Upper lobe of left lung (tissue), 6 donors: ENCODE results near the gene SIDT2. TPM values are rescaled to one million over a fixed set of nuclear protein-coding genes. Genes with fewer than 3 reads are reported as not detected.
A peak's percentile ranks its signal among the peaks of the same experiment; 100 is the strongest.

Source experiments
- ATAC-seq, 2 donors: fragments of 200-7000 bp; cut with Tn5 transposase; one replicate each; pipeline ENCODE4 v1.9.1; 2022; ENCODE audit warnings: mild to moderate bottlenecking in 2 of 2, moderate library complexity in 2 of 2; ENCODE audit not compliant: low FRiP score in 2 of 2
- DNase-seq, 2 donors: peaks; one replicate each; pipeline ENCODE4 v3.0.0-alpha.2; 2019 to 2020
- H3K27ac ChIP-seq, 4 donors: fragments of 200-600 bp; sonication (generic); one replicate each; pipeline ENCODE4 v1.5.1; 2016 to 2019
- H3K27me3 ChIP-seq, 4 donors: fragments of 200-600 bp; sonication (generic); one replicate each; pipeline ENCODE4 v1.5.1; 2017 to 2019
- H3K36me3 ChIP-seq, 4 donors: fragments of 200-600 bp; sonication (generic); one replicate each; pipeline ENCODE4 v1.5.1; 2016 to 2019
- H3K4me1 ChIP-seq, 4 donors: fragments of 200-600 bp; sonication (generic); one replicate each; pipeline ENCODE4 v1.5.1; 2018 to 2019
- H3K4me3 ChIP-seq, 4 donors: fragments of 200-600 bp; sonication (generic); one replicate each; pipeline ENCODE4 v1.5.1; 2017 to 2019; ENCODE audit warnings: mild to moderate bottlenecking in 2 of 4, moderate library complexity in 1 of 4
- H3K9me3 ChIP-seq, 4 donors: fragments of 200-600 bp; sonication (generic); one replicate each; pipeline ENCODE4 v1.5.1; 2018 to 2019
- CTCF ChIP-seq, 6 experiments: fragments of 450-650 bp in 4 of 6; fragments of 200-600 bp in 2 of 6; sonication (generic) in 2 of 6; IDR thresholded peaks; one replicate each; pipeline ENCODE4 v1.5.1; 2016 to 2019; ENCODE audit warnings: antibody characterized with exemption in 6 of 6
- EP300 ChIP-seq, 4 donors: sonication (generic); formaldehyde crosslinking; IDR thresholded peaks; one replicate each; pipeline ENCODE4 v1.5.1; 2017; ENCODE audit warnings: antibody characterized with exemption in 4 of 4, control low read depth in 2 of 4
- POLR2A ChIP-seq, 4 donors: fragments of 450-650 bp; IDR thresholded peaks; one replicate each; pipeline ENCODE4 v1.5.1; 2016 to 2017; ENCODE audit warnings: antibody characterized with exemption in 4 of 4, mild to moderate bottlenecking in 2 of 4
- POLR2AphosphoS5 ChIP-seq, 2 donors: sonication (generic); formaldehyde crosslinking; IDR thresholded peaks; one replicate each; pipeline ENCODE4 v1.5.1; 2017; ENCODE audit warnings: antibody characterized with exemption in 2 of 2
- WGBS, 2 donors: methylation state at CpG; one replicate each; pipeline ENCODE4 v1.1.5; 2017 to 2018; 5-methylcytosine and 5-hydroxymethylcytosine counted together
- total RNA-seq, 6 donors: library from RNA; depleted of rRNA in 4 of 6; stranded (reverse); fragments of >200 nt in 4 of 6; gene quantifications; one replicate each; pipeline versions ENCODE4 v1.1.0 to v1.2.1, GENCODE V29; 2016 to 2021
- donor health status: DM: no; HTN: no; CAD: no; lungs with moderate emphysema.
- donor health status: DM: no; HTN: yes; CAD: no; lungs with severe emphysema.

Gene SIDT2
- total RNA-seq, 6 donors from 2014 or later: 62.8 to 287 (median 153) TPM

GRCh38 chr11:117143390-117143789 lies 35.2 kb upstream of the SIDT2 start:
- ATAC-seq (peak; percentile 65 to 87), DNase-seq (peak in 1 of 2 donors; percentile 65)
- Histone ChIP-seq H3K36me3 (peaks cover 0 to 18% (median 8%) of the 10 kb centered on the region in 4 donors), H3K27me3 (no peaks in the 10 kb centered on the region), H3K4me3 (peak overlapping the region; percentile 66 to 93 (median 82)), H3K9me3 (no peaks in the 10 kb centered on the region), H3K4me1 (peaks cover 25 to 41% (median 27%) of the 10 kb centered on the region in 4 donors), H3K27ac (peak overlapping the region; percentile 86 to 95 (median 92))
- 7 to 15% methylated on average over 5 of the region's 5 CpGs for WGBS, 2 donors
- TF ChIP-seq CTCF (IDR thresholded peaks at IDR 0.05) (no peak), EP300 (IDR thresholded peaks at IDR 0.05) (no peak), POLR2A (IDR thresholded peaks at IDR 0.05) (no peak), POLR2AphosphoS5 (IDR thresholded peaks at IDR 0.05) (no peak)

GRCh38 chr11:117143871-117144476 lies 34.6 kb upstream of the SIDT2 start, which contains the start of gene PAFAH1B2:
PAFAH1B2 (plus strand) TSS chr11:117144287; CDS start chr11:117152448, 8,161 bp downstream.
- TF ChIP-seq EP300 (IDR thresholded peaks at IDR 0.05) (no peak), POLR2AphosphoS5 (IDR thresholded peaks at IDR 0.05) (peak; percentile 85 to 92), CTCF (IDR thresholded peaks at IDR 0.05) (no peak), POLR2A (IDR thresholded peaks at IDR 0.05) (peak in 2 of 4 donors; percentile 74 to 94)
- 0 to 1% methylated on average over 19 to 48 of the region's 48 CpGs for WGBS, 2 donors
- ATAC-seq (peak; percentile 99), DNase-seq (peak; percentile 95 to 96)
- Histone ChIP-seq H3K4me1 (peaks cover 25 to 44% (median 27%) of the 10 kb centered on the region in 4 donors), H3K9me3 (no peaks in the 10 kb centered on the region), H3K27me3 (no peaks in the 10 kb centered on the region), H3K4me3 (peak within 1 kb of the TSS; percentile 66 to 93 (median 82)), H3K36me3 (peaks cover 0 to 21% (median 8%) of the 10 kb centered on the region in 4 donors), H3K27ac (peak within 1 kb of the TSS; percentile 86 to 95 (median 92))

- DNase-seq (peak; percentile 74 to 92), ATAC-seq (peak; percentile 85 to 87)
- Histone ChIP-seq H3K9me3 (no peaks in the 10 kb centered on the region), H3K4me1 (peaks cover 26 to 49% (median 28%) of the 10 kb centered on the region in 4 donors), H3K27me3 (no peaks in the 10 kb centered on the region), H3K27ac (peak overlapping the region; percentile 86 to 95 (median 92)), H3K36me3 (peaks cover 0 to 21% (median 8%) of the 10 kb centered on the region in 4 donors), H3K4me3 (peak overlapping the region; percentile 66 to 93 (median 82))
- peak in 1 of 6 experiments; percentile 10 for TF ChIP-seq CTCF (IDR thresholded peaks at IDR 0.05)
- peak in 2 of 4 donors; percentile 13 to 35 for TF ChIP-seq POLR2A (IDR thresholded peaks at IDR 0.05)
- TF ChIP-seq POLR2AphosphoS5 (IDR thresholded peaks at IDR 0.05): no peak
- TF ChIP-seq EP300 (IDR thresholded peaks at IDR 0.05): no peak
- 1% methylated on average over 43 to 48 of the region's 62 CpGs for WGBS, 2 donors
Measured at GRCh38 chr11:117144477-117145392, 33.8 kb upstream of the SIDT2 start.

GRCh38 chr11:117145393-117145761 lies 33.2 kb upstream of the SIDT2 start:
- 8 to 9% methylated on average over 5 of the region's 5 CpGs for WGBS, 2 donors
- DNase-seq (no peak), ATAC-seq (no peak)
- Histone ChIP-seq H3K4me1 (peaks cover 26 to 55% (median 32%) of the 10 kb centered on the region in 4 donors), H3K9me3 (no peaks in the 10 kb centered on the region), H3K4me3 (peak overlapping the region; percentile 66 to 93 (median 82)), H3K36me3 (peaks cover 0 to 21% (median 8%) of the 10 kb centered on the region in 4 donors), H3K27me3 (no peaks in the 10 kb centered on the region), H3K27ac (peak overlapping the region; percentile 86 to 95 (median 92))
- TF ChIP-seq POLR2AphosphoS5 (IDR thresholded peaks at IDR 0.05) (no peak), CTCF (IDR thresholded peaks at IDR 0.05) (no peak), EP300 (IDR thresholded peaks at IDR 0.05) (no peak), POLR2A (IDR thresholded peaks at IDR 0.05) (no peak)
